Head of caudate nucleus (tissue), 42 donors: ENCODE measurements around the gene COL8A1.

Experiments used
- DNase-seq, 42 donors: peaks; one replicate each; pipeline versions ENCODE4 v3.0.0 to v3.0.0-alpha.2; 2020 to 2021; ENCODE audit warnings: mixed read lengths in 7 of 42
- intact Hi-C: fragments of 100-400 bp; cut with DNase I; formaldehyde crosslinking; loops from one replicate; pipeline ENCODE4 v1.15.0; 2022

The COL8A1 gene

DNA sequence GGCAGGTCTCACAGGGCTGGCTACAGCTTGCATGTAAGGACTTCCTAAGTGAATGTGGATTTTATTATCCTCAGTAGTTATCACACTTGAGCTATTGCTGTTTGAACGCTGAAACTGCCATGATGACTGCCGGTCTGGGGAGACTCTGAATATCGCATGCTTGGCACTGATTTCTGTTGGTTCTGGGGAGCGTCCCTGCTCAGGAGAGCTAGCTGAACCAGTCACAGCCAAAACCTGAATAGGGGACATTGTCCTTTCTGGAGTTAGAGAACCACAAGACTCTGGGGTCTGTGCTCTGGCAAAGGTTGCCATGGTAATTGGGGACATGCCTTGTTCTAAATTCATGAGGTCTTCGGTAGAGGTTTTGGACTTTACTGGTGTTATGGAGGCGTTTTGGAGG, 210.0 kb downstream of the COL8A1 start:
- intact Hi-C loops, result loop anchor here (10.0 kb wide), 1 partner anchor 196 kb away; no protein-coding TSS in a partner anchor
- no peak for DNase-seq
